Measurements from ENCODE around the gene PRELP. TPM values are rescaled to one million over a fixed set of nuclear protein-coding genes. Genes with fewer than 3 reads are reported as not detected.

PRELP gene
- total RNA-seq, 4 donors from 2014 or later = 67.3 to 115 (median 83.2) TPM

DNA sequence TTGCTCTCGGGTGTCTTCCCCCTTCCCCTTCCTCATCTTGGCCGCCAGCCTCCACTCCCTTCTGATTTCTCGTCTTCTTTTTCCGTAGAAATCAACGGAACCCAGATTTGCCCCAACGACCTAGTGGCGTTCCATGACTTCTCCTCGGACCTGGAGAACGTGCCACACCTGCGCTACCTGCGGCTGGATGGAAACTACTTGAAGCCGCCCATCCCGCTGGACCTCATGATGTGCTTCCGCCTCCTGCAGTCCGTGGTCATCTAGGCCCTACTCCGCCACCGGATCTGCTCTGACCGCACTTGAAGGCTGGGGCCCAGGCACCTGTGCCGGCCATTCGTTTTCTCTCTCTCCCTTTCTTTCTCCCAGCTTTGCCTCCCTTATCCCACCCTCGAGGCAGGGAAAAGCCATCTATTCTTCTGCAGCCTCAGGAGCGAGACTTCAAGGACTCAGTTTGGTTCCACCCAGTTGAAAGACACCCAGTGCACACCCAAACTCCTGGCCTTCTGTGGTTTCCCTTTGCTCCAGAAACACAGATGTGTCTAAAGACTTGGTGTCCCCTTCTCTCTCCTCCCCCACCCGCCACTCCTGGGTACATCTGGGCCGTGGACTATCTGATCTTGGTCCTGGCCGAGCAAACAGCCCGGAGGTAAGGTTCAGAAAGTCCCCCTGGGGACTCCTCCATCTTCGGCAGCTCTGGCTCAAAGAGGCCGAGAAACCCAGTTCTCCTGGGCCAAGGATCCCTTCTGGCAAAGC is 11.2 kb downstream of the PRELP start:
- no peak for DNase-seq (ENCODE audit: low spot score)
- TF ChIP-seq, protein P1, sequence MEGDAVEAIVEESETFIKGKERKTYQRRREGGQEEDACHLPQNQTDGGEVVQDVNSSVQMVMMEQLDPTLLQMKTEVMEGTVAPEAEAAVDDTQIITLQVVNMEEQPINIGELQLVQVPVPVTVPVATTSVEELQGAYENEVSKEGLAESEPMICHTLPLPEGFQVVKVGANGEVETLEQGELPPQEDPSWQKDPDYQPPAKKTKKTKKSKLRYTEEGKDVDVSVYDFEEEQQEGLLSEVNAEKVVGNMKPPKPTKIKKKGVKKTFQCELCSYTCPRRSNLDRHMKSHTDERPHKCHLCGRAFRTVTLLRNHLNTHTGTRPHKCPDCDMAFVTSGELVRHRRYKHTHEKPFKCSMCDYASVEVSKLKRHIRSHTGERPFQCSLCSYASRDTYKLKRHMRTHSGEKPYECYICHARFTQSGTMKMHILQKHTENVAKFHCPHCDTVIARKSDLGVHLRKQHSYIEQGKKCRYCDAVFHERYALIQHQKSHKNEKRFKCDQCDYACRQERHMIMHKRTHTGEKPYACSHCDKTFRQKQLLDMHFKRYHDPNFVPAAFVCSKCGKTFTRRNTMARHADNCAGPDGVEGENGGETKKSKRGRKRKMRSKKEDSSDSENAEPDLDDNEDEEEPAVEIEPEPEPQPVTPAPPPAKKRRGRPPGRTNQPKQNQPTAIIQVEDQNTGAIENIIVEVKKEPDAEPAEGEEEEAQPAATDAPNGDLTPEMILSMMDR (IDR thresholded peaks at IDR 0.05) = no peak
- ATAC-seq (ENCODE audit: low FRiP score) = peak; percentile 17

DNA sequence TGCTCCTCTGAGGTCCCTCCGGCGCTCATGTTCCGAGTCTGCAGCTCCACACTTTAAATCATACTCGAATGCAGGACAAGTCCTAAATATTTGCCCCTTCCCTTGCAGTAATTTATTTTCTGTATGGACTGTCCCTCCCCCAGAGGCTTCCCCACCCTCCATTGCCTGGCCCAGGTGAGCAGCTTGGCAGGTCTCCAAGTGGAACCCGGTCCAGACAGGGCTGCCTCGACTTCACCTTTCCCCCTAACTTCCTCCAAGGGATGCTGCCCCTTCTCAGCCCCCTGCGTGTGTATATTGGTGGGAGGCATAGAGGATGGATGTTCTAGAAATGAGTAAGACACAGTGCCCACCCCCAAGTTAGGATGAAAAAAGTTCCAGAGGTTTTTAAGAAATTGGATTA is 12.9 kb downstream of the PRELP start:
- no peak for ATAC-seq (ENCODE audit: low FRiP score)

DNA sequence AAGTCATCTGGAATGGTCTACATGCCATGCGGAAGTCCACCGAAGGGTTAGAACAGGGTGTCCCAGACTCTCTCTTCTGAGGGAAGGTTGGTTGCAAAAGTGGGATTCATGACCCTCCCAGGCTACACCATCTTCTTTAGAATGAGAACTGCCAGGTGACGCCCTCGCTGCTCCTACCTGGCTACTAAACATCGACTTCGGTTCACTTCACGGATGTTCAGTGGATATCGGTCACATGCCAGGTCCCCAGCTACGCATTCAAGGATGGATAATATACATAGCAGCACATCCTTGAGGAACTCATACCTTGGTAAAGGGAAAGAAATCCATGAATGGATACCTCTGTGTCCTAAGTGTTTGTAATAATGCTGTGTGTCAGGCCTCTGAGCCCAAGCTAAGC is 15.0 kb downstream of the PRELP start:
- TF ChIP-seq, protein P1 (IDR thresholded peaks at IDR 0.05) = no peak
- DNase-seq (ENCODE audit: low spot score) (no peak), ATAC-seq (ENCODE audit: low FRiP score) (no peak)

More for the DNA sequence above, 12.9 kb downstream of the PRELP start:
- TF ChIP-seq, protein P1 (IDR thresholded peaks at IDR 0.05) = no peak
- no peak for DNase-seq (ENCODE audit: low spot score)

DNA sequence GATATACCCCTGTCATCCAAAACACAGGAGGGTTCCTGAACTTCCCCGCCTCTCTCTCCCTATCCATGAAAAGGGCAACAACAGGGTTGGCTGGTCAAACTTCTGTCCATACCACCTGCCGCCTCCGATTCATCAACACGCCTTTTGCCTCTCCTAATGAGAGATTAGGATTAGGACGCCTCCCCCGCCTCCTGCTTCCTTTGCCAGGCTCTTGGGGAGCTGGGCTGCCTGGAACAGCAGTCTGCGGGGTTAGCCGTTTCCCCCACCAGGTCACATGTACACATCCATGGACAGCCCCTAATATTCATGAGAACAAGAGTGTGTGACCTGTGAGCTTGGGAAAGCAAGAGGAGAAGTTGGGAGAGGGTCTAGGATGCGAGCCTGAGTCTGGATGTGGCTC is 16.1 kb downstream of the PRELP start:
- TF ChIP-seq, protein P1 (IDR thresholded peaks at IDR 0.05) = no peak
- DNase-seq (ENCODE audit: low spot score) (no peak), ATAC-seq (ENCODE audit: low FRiP score) (no peak)

DNA sequence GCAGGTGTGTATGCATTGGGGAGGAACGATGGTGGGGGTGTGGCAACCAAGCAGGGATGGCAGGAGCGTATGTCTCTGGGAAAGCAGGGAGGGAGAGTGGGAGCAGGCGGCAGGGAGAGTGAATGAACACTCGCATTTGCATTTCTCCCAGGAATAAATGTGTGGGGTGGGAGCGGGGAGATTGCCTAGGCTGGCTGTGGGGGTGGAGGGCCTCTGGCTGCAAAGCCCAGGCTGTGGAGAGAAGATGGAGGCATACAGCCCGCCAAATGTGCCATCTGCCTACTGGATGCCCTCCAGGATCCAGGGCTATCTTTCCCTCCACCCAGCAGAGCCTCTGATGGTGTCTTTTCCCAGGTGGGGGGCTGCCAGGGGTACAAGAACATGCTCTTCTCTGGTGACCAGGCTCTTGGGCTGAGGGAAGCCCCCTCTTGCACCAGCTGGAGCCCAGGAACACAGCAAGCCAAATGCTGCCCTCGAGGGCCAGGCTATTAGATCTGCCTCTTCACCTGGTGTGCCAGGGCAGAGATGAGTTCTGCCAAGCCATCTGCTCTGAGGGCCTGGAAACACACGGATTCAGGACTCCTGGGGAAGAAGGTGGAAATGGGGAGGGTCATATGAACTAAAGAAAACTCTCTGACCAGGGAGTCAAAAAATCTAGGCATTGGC is 16.6 kb downstream of the PRELP start:
- TF ChIP-seq, protein P1 (IDR thresholded peaks at IDR 0.05) = no peak
- no peak for DNase-seq (ENCODE audit: low spot score)
- no peak for ATAC-seq (ENCODE audit: low FRiP score)

DNA sequence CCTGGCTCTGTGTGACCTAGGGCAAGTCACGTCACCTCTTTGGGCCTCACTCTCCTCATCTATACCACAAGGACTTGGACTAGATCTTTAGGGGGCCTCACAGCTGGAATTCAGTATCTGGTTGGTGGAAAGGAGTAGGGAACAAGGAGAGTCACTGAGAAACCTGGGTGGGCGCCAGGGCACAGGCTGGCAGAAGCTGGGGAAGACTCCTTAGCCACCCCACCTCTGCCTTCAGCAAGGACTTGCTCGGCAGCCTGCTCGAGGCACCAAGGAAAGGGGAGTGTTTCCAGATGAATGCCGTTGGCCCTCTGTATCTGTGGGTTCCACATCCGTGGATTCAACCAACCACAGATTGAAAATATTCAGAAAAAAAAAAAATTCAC is 17.1 kb downstream of the PRELP start:
- no peak for ATAC-seq (ENCODE audit: low FRiP score)
- TF ChIP-seq, protein P1 (IDR thresholded peaks at IDR 0.05) = no peak
- no peak for DNase-seq (ENCODE audit: low spot score)

DNA sequence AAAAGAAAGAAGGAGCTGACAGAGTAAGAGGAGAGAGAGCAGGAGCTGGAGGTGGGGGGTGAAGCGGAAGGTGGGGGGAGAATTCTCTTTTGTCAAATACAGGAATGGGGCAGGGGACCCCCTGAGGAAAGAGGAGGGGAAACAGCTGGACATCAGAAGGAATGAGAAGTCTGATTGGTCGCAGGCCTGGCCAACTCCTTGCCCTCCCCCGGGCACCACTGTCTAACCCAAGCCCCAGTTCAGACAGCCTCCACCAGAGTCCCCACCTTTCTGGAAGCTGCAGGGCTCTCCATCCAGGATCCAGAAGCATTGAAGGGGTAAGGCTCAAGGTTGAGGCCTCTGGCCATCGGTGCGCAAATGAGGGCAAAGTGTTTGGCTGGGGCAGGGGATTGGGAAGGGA is 18.3 kb downstream of the PRELP start, which contains the start of gene OPTC:
Gene OPTC (plus strand): TSS at position 253 of the 400 bp plus-strand sequence. CDS start 1,853 bp downstream, outside the sequence.
- DNase-seq (ENCODE audit: low spot score) (no peak), ATAC-seq (ENCODE audit: low FRiP score) (no peak)
- TF ChIP-seq, protein P1 (IDR thresholded peaks at IDR 0.05) = no peak

Data from omental fat pad (tissue), 4 donors.